OCI-LY1 (cell line): ENCODE data around the gene TIMM13.

ENCODE experiments used
- H2AFZ ChIP-seq: fragments of 200-600 bp; sonication (generic), shearing (Covaris generic); 2 replicates; pipeline ENCODE4 v1.6.0; 2014; ENCODE audit warnings: antibody characterized with exemption, mild to moderate bottlenecking, low read length
- H3F3A ChIP-seq: fragments of 200-600 bp; sonication (generic), shearing (Covaris generic); 2 replicates; pipeline ENCODE4 v1.6.0; 2014; ENCODE audit warnings: mild to moderate bottlenecking, antibody characterized with exemption, low read length, moderate library complexity; ENCODE audit not compliant: insufficient read depth
- H3K27ac ChIP-seq: fragments of 200-600 bp; sonication (generic); 2 replicates; pipeline ENCODE4 v1.5.1; 2014; ENCODE audit warnings: low read length, mixed run types, mild to moderate bottlenecking, low read depth; ENCODE audit not compliant: poor library complexity, severe bottlenecking
- H3K27me3 ChIP-seq: fragments of 200-600 bp; sonication (generic); 2 replicates; pipeline ENCODE4 v1.6.0; 2014; ENCODE audit warnings: antibody characterized with exemption, mild to moderate bottlenecking, low read length, moderate library complexity; ENCODE audit not compliant: insufficient read depth
- H3K36me3 ChIP-seq: fragments of 200-600 bp; sonication (generic); 2 replicates; pipeline ENCODE4 v1.6.1; 2014; ENCODE audit warnings: mild to moderate bottlenecking, antibody characterized with exemption, low read length, moderate library complexity, mixed read lengths; ENCODE audit not compliant: insufficient read depth
- H3K4me1 ChIP-seq: fragments of 200-600 bp; sonication (generic); 2 replicates; pipeline ENCODE4 v1.5.1; 2014; ENCODE audit warnings: mild to moderate bottlenecking, low read length, moderate library complexity; ENCODE audit not compliant: insufficient read depth, severe bottlenecking
- H3K4me2 ChIP-seq: fragments of 200-600 bp; sonication (generic), shearing (Covaris generic); 2 replicates; pipeline ENCODE4 v1.6.1; 2014; ENCODE audit warnings: low read length
- H3K4me3 ChIP-seq: fragments of 200-600 bp; sonication (generic); 2 replicates; pipeline ENCODE4 v1.5.1; 2014; ENCODE audit warnings: low read length, low read depth, mild to moderate bottlenecking, mixed read lengths; ENCODE audit not compliant: poor library complexity, severe bottlenecking
- H3K79me2 ChIP-seq: fragments of 200-600 bp; shearing (Covaris generic); 2 replicates; pipeline ENCODE4 v1.6.1; 2016; ENCODE audit warnings: mixed run types, low read length, mixed read lengths; ENCODE audit not compliant: insufficient read depth
- H3K9ac ChIP-seq: fragments of 200-600 bp; sonication (generic), shearing (Covaris generic); 2 replicates; pipeline ENCODE4 v1.6.1; 2014; ENCODE audit warnings: mild to moderate bottlenecking, low read length, mixed read lengths
- H3K9me2 ChIP-seq: fragments of 200-600 bp; sonication (generic), shearing (Covaris generic); 2 replicates; pipeline ENCODE4 v1.6.1; 2014; ENCODE audit warnings: low read depth, mild to moderate bottlenecking, low read length, mixed read lengths
- H3K9me3 ChIP-seq: fragments of 200-600 bp; shearing (Covaris generic); 2 replicates; pipeline ENCODE4 v1.6.1; 2014; ENCODE audit warnings: low read length, mixed read lengths
- H4K20me1 ChIP-seq: fragments of 200-600 bp; sonication (generic), shearing (Covaris generic); 2 replicates; pipeline ENCODE4 v1.6.0; 2016; ENCODE audit warnings: mild to moderate bottlenecking, low read length; ENCODE audit not compliant: insufficient read depth
- EZH2 ChIP-seq: fragments of 200-600 bp; sonication (generic), shearing (Covaris generic); IDR thresholded peaks from 2 replicates; pipeline ENCODE4 v1.8.0; 2017; ENCODE audit warnings: borderline replicate concordance, mixed run types, mild to moderate bottlenecking, antibody characterized with exemption, low read length, moderate library complexity, mixed read lengths
- TF ChIP-seq, protein P1 (sequence below): fragments of 200-600 bp; sonication (generic), shearing (Covaris generic); IDR thresholded peaks from 2 replicates; pipeline ENCODE4 v1.5.1; 2017; ENCODE audit warnings: mild to moderate bottlenecking, antibody characterized with exemption, low read length, moderate library complexity, mixed read lengths

Gene TIMM13

DNA sequence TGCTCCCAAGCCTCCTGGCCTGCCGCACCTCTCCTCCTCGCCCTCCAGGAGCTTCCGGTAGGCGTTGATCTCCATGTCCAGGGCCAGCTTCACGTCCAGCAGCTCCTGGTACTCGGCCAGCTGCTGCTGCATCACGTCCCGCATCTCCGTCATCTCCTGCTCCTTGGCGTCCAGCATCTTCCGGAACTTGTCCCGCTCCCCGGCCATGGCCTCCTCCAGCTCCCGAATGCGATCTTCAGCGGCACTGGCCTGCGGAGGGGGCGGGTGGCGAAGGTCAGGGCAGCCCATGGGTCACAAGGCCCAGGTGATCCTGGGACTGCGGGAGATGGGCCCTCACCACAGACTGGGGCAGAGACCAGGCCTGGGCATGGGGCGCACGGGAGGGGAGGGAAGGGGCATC, 6.9 kb upstream of the TIMM13 start:
- Histone ChIP-seq H3K27me3 (no peaks in the 10 kb centered on the region), H3K4me1 (no peaks in the 10 kb centered on the region), H3K9me3 (no peaks in the 10 kb centered on the region), H3K9ac (no peak overlapping the region), H3K79me2 (no peaks in the 10 kb centered on the region), H3K4me3 (no peak overlapping the region), H2AFZ (no peak overlapping the region), H3K36me3 (peaks cover 79% of the 10 kb centered on the region), H4K20me1 (no peaks in the 10 kb centered on the region), H3K4me2 (no peak overlapping the region), H3K27ac (no peak overlapping the region), H3K9me2 (no peaks in the 10 kb centered on the region), H3F3A (no peaks in the 10 kb centered on the region)
- TF ChIP-seq EZH2, result no peak
- TF ChIP-seq, protein P1, sequence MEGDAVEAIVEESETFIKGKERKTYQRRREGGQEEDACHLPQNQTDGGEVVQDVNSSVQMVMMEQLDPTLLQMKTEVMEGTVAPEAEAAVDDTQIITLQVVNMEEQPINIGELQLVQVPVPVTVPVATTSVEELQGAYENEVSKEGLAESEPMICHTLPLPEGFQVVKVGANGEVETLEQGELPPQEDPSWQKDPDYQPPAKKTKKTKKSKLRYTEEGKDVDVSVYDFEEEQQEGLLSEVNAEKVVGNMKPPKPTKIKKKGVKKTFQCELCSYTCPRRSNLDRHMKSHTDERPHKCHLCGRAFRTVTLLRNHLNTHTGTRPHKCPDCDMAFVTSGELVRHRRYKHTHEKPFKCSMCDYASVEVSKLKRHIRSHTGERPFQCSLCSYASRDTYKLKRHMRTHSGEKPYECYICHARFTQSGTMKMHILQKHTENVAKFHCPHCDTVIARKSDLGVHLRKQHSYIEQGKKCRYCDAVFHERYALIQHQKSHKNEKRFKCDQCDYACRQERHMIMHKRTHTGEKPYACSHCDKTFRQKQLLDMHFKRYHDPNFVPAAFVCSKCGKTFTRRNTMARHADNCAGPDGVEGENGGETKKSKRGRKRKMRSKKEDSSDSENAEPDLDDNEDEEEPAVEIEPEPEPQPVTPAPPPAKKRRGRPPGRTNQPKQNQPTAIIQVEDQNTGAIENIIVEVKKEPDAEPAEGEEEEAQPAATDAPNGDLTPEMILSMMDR, result no peak

GRCh38 chr19:2433854-2434253, 6.5 kb upstream of the TIMM13 start:
- H2AFZ ChIP-seq, result no peak overlapping the region
- no peak for TF ChIP-seq EZH2
- TF ChIP-seq, protein P1, result no peak
- H3K27me3 ChIP-seq, result no peaks in the 10 kb centered on the region
- no peak overlapping the region for H3K4me2 ChIP-seq
- no peaks in the 10 kb centered on the region for H3K79me2 ChIP-seq
- H3K36me3 ChIP-seq, result peaks cover 77% of the 10 kb centered on the region
- H3K9me2 ChIP-seq, result no peaks in the 10 kb centered on the region
- H3K4me3 ChIP-seq, result no peak overlapping the region
- peaks cover 2% of the 10 kb centered on the region for H3K4me1 ChIP-seq
- H3K9ac ChIP-seq, result no peak overlapping the region
- no peak overlapping the region for H3K27ac ChIP-seq
- H3F3A ChIP-seq, result no peaks in the 10 kb centered on the region
- no peaks in the 10 kb centered on the region for H4K20me1 ChIP-seq
- no peaks in the 10 kb centered on the region for H3K9me3 ChIP-seq

- TF ChIP-seq, protein P1, result no peak
- TF ChIP-seq EZH2, result no peak
- Histone ChIP-seq H3K9me3 (no peaks in the 10 kb centered on the region), H3K79me2 (no peaks in the 10 kb centered on the region), H3K4me2 (no peak overlapping the region), H3K9me2 (no peaks in the 10 kb centered on the region), H3F3A (no peaks in the 10 kb centered on the region), H4K20me1 (no peaks in the 10 kb centered on the region), H3K27ac (no peak overlapping the region), H3K9ac (no peak overlapping the region), H3K36me3 (peaks cover 63% of the 10 kb centered on the region), H3K27me3 (no peaks in the 10 kb centered on the region), H3K4me1 (peaks cover 13% of the 10 kb centered on the region), H2AFZ (no peak overlapping the region), H3K4me3 (no peak overlapping the region)
Measured at GRCh38 chr19:2432131-2432848, 4.9 kb upstream of the TIMM13 start.
